WTC11 (cell line): ENCODE results near the gene LSR. TPM values are rescaled to one million over a fixed set of nuclear protein-coding genes. Genes with fewer than 3 reads are reported as not detected.

Experiments used
- ATAC-seq: fragments of 200-7000 bp; cut with Tn5 transposase; 2 replicates; pipeline ENCODE4 v1.10.0; 2021; ENCODE audit warnings: mild to moderate bottlenecking, moderate library complexity
- CTCF ChIA-PET: fragments of 300-600 bp; sonication (Branson Sonifier 250); formaldehyde crosslinking; loops from one replicate; lab custom pipeline; 2021; ENCODE audit warnings: antibody characterized with exemption; lab: Charles Lee
- POLR2A ChIA-PET: fragments of 350-600 bp; sonication (Branson Sonifier 250); formaldehyde crosslinking; loops from one replicate; lab custom pipeline; 2021; ENCODE audit warnings: antibody characterized with exemption; lab: Charles Lee
- DNase-seq: peaks from one replicate; pipeline ENCODE4 v3.0.0; 2021; ENCODE audit warnings: low spot score
- H3K27ac Mint-ChIP-seq: 2 replicates; pipeline ENCODE4 v1.8.0; 2021; ENCODE audit warnings: mixed read lengths
- H3K27me3 Mint-ChIP-seq: 2 replicates; pipeline ENCODE4 v1.8.0; 2021; ENCODE audit warnings: low read depth, mild to moderate bottlenecking, moderate library complexity, mixed read lengths
- H3K36me3 Mint-ChIP-seq: 2 replicates; pipeline ENCODE4 v1.8.0; 2021; ENCODE audit warnings: mixed read lengths
- H3K4me1 Mint-ChIP-seq: 2 replicates; pipeline ENCODE4 v1.8.0; 2022; ENCODE audit warnings: mixed read lengths
- H3K4me3 Mint-ChIP-seq: 2 replicates; pipeline ENCODE4 v1.8.0; 2021; ENCODE audit warnings: mild to moderate bottlenecking, moderate library complexity, mixed read lengths
- H3K9me3 Mint-ChIP-seq: 2 replicates; pipeline ENCODE4 v1.8.0; 2021; ENCODE audit warnings: mixed read lengths
- ATF1 ChIP-seq: sonication (generic); formaldehyde crosslinking; IDR thresholded peaks from 2 replicates; pipeline ENCODE4 v1.8.1; 2023; ENCODE audit warnings: mild to moderate bottlenecking, moderate library complexity, missing genetic modification reagents
- E2F1 ChIP-seq: sonication (generic); formaldehyde crosslinking; IDR thresholded peaks from 2 replicates; pipeline ENCODE4 v1.8.0; 2022; ENCODE audit warnings: mild to moderate bottlenecking, missing genetic modification reagents
- E2F5 ChIP-seq: sonication (generic); formaldehyde crosslinking; IDR thresholded peaks from 2 replicates; pipeline ENCODE4 v1.8.1; 2022; ENCODE audit warnings: mild to moderate bottlenecking, moderate library complexity, missing genetic modification reagents
- ERG ChIP-seq: fragments of 250-450 bp; sonication (Bioruptor Pico); IDR thresholded peaks from 2 replicates; pipeline ENCODE4 v1.8.0; 2021; ENCODE audit warnings: mild to moderate bottlenecking
- IRF2 ChIP-seq: sonication (generic); formaldehyde crosslinking; IDR thresholded peaks from 2 replicates; pipeline ENCODE4 v1.8.0; 2022; ENCODE audit warnings: low read depth, missing genetic modification reagents, borderline replicate concordance
- JAZF1 ChIP-seq: fragments of 250-450 bp; sonication (Bioruptor Pico); IDR thresholded peaks from 2 replicates; pipeline ENCODE4 v1.9.0; 2021; ENCODE audit warnings: moderate library complexity, mild to moderate bottlenecking, inconsistent platforms
- KAT7 ChIP-seq: sonication (generic); formaldehyde crosslinking; IDR thresholded peaks from 2 replicates; pipeline ENCODE4 v1.8.1; 2023; ENCODE audit warnings: missing genetic modification reagents, mild to moderate bottlenecking, borderline replicate concordance
- MYBL2 ChIP-seq: sonication (generic); formaldehyde crosslinking; IDR thresholded peaks from 2 replicates; pipeline ENCODE4 v1.8.1; 2023; ENCODE audit warnings: mild to moderate bottlenecking, moderate library complexity, missing genetic modification reagents
- NR2C2 ChIP-seq: sonication (generic); formaldehyde crosslinking; IDR thresholded peaks from 2 replicates; pipeline ENCODE4 v1.8.0; 2022; ENCODE audit warnings: mild to moderate bottlenecking, missing genetic modification reagents
- RELA ChIP-seq: sonication (generic); formaldehyde crosslinking; IDR thresholded peaks from 2 replicates; pipeline ENCODE4 v1.8.1; 2022; ENCODE audit warnings: missing genetic modification reagents, mild to moderate bottlenecking, borderline replicate concordance
- SMAD4 ChIP-seq: sonication (generic); formaldehyde crosslinking; IDR thresholded peaks from 2 replicates; pipeline ENCODE4 v1.8.0; 2022; ENCODE audit warnings: mild to moderate bottlenecking, missing genetic modification reagents
- SOX15 ChIP-seq: fragments of 250-450 bp; sonication (Bioruptor Pico); IDR thresholded peaks from 2 replicates; pipeline ENCODE4 v1.9.0; 2021; ENCODE audit warnings: mild to moderate bottlenecking
- SP1 ChIP-seq: sonication (generic); formaldehyde crosslinking; conservative IDR thresholded peaks from 2 replicates; pipeline ENCODE4 v1.8.1; 2022; ENCODE audit warnings: missing genetic modification reagents
- TCF7 ChIP-seq: sonication (generic); formaldehyde crosslinking; IDR thresholded peaks from 2 replicates; pipeline ENCODE4 v1.8.0; 2022; ENCODE audit warnings: mild to moderate bottlenecking, low read depth, missing genetic modification reagents, moderate library complexity
- TEAD1 ChIP-seq: sonication (generic); formaldehyde crosslinking; IDR thresholded peaks from 2 replicates; pipeline ENCODE4 v1.8.0; 2022; ENCODE audit warnings: mild to moderate bottlenecking, missing genetic modification reagents
- ZNF121 ChIP-seq: sonication (generic); formaldehyde crosslinking; IDR thresholded peaks from 2 replicates; pipeline ENCODE4 v1.8.0; 2023; ENCODE audit warnings: missing genetic modification reagents
- ZNF317 ChIP-seq: sonication (generic); formaldehyde crosslinking; IDR thresholded peaks from 2 replicates; pipeline ENCODE4 v1.8.1; 2023; ENCODE audit warnings: low read depth, mild to moderate bottlenecking, moderate library complexity, missing genetic modification reagents, borderline replicate concordance
- ZNF416 ChIP-seq: fragments of 250-450 bp; sonication (Bioruptor Pico); IDR thresholded peaks from 2 replicates; pipeline ENCODE4 v1.9.0; 2021; ENCODE audit warnings: mild to moderate bottlenecking, inconsistent platforms
- ZNF671 ChIP-seq: fragments of 250-450 bp; sonication (Bioruptor Pico); IDR thresholded peaks from 2 replicates; pipeline ENCODE4 v1.8.0; 2021; ENCODE audit warnings: mild to moderate bottlenecking
- total RNA-seq: library from RNA; stranded (reverse); gene quantifications from 3 replicates; pipeline ENCODE4 v1.2.3, GENCODE V29; 2021
- TF ChIP-seq, protein P1 (sequence below): fragments of 200-600 bp; IDR thresholded peaks from 2 replicates; pipeline ENCODE4 v1.8.0; 2022; ENCODE audit warnings: antibody characterized with exemption
- TF ChIP-seq, protein P2 (sequence below): fragments of 250-450 bp; sonication (Bioruptor Pico); IDR thresholded peaks from 2 replicates; pipeline ENCODE4 v1.9.0; 2021; ENCODE audit warnings: mild to moderate bottlenecking
- TF ChIP-seq, protein P3 (sequence below): sonication (generic); formaldehyde crosslinking; IDR thresholded peaks from 2 replicates; pipeline ENCODE4 v1.8.1; 2022; ENCODE audit warnings: mild to moderate bottlenecking, missing genetic modification reagents, moderate library complexity, borderline replicate concordance
- TF ChIP-seq, protein P4 (sequence below): fragments of 250-450 bp; sonication (Bioruptor Pico); IDR thresholded peaks from 2 replicates; pipeline ENCODE4 v2.1.2; 2022; ENCODE audit warnings: mild to moderate bottlenecking, moderate library complexity

The LSR gene
- total RNA-seq, 1 experiment from 2014 or later = 130 TPM

- DNase-seq = no peak
- no peak for ATAC-seq
- CTCF ChIA-PET = no interaction called here
- Mint-ChIP-seq H3K27me3 (no peaks in the 10 kb centered on the region; the same call in 1 of the 2 replicates), H3K4me3 (no peak overlapping the region), H3K9me3 (no peaks in the 10 kb centered on the region; the same call in 1 of the 2 replicates), H3K36me3 (no peaks in the 10 kb centered on the region), H3K4me1 (no peaks in the 10 kb centered on the region), H3K27ac (no peak overlapping the region)
- POLR2A ChIA-PET = no interaction called here
- no peak for TF ChIP-seq ZNF121 (CRISPR knock-in tag)
- no peak for TF ChIP-seq SP1
- TF ChIP-seq ERG (CRISPR knock-in tag) = no peak
- TF ChIP-seq TCF7 (CRISPR knock-in tag) = no peak
- no peak for TF ChIP-seq ATF1 (CRISPR knock-in tag)
- no peak for TF ChIP-seq SOX15 (CRISPR knock-in tag)
- TF ChIP-seq ZNF416 = no peak
- TF ChIP-seq E2F5 (CRISPR knock-in tag) = no peak
- TF ChIP-seq, protein P1, sequence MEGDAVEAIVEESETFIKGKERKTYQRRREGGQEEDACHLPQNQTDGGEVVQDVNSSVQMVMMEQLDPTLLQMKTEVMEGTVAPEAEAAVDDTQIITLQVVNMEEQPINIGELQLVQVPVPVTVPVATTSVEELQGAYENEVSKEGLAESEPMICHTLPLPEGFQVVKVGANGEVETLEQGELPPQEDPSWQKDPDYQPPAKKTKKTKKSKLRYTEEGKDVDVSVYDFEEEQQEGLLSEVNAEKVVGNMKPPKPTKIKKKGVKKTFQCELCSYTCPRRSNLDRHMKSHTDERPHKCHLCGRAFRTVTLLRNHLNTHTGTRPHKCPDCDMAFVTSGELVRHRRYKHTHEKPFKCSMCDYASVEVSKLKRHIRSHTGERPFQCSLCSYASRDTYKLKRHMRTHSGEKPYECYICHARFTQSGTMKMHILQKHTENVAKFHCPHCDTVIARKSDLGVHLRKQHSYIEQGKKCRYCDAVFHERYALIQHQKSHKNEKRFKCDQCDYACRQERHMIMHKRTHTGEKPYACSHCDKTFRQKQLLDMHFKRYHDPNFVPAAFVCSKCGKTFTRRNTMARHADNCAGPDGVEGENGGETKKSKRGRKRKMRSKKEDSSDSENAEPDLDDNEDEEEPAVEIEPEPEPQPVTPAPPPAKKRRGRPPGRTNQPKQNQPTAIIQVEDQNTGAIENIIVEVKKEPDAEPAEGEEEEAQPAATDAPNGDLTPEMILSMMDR = no peak
- no peak for TF ChIP-seq ZNF317 (CRISPR knock-in tag)
Measured at GRCh38 chr19:35303357-35303915, 54.6 kb downstream of the LSR start.

GRCh38 chr19:35304036-35304435 lies 55.2 kb downstream of the LSR start:
- DNase-seq = no peak
- H3K27me3 Mint-ChIP-seq = no peaks in the 10 kb centered on the region; the same call in 1 of the 2 replicates
- no peaks in the 10 kb centered on the region; the same call in 1 of the 2 replicates for H3K9me3 Mint-ChIP-seq
- no peak for ATAC-seq
- no peaks in the 10 kb centered on the region for H3K36me3 Mint-ChIP-seq
- TF ChIP-seq MYBL2 (CRISPR knock-in tag) (no peak), TEAD1 (CRISPR knock-in tag) (no peak), NR2C2 (CRISPR knock-in tag) (no peak), KAT7 (no peak)
- TF ChIP-seq, all 79 proteins: peak for 0
- H3K27ac Mint-ChIP-seq = no peak overlapping the region
- ChIA-PET POLR2A (interaction anchor here (0.6 kb wide), 1 partner anchor 1681 kb away, joined by 3 read pairs; no protein-coding TSS in a partner anchor), CTCF (interaction anchor here (0.5 to 2.1 kb wide), 2 partner anchors 49 to 73 kb away, joined by 3 to 10 read pairs; no protein-coding TSS in a partner anchor)
- H3K4me3 Mint-ChIP-seq = no peak overlapping the region
- no peaks in the 10 kb centered on the region for H3K4me1 Mint-ChIP-seq

DNA sequence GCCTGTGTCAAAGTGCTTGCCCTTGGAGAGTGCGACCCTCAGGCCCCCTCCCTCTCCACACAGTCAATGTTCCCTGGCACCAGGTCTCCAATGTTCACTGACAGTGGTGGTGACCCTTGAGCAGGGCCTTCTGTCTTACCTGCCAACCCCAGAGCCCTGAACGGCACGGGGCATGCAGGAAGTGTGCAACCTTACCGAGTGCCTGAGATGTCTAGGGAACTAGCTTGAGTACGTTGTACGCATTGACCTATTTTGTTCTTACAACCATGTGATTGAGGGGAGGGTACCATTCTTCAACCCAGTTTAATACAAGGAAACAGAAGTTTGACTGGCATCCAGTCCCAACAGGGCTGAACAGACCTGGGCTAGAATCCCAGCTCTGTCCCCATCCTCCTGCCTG lies 56.4 kb downstream of the LSR start:
- Mint-ChIP-seq H3K9me3 (no peaks in the 10 kb centered on the region; the same call in 1 of the 2 replicates), H3K4me3 (no peak overlapping the region), H3K4me1 (no peaks in the 10 kb centered on the region), H3K27ac (no peak overlapping the region), H3K27me3 (no peaks in the 10 kb centered on the region; the same call in 1 of the 2 replicates), H3K36me3 (no peaks in the 10 kb centered on the region)
- no peak for ATAC-seq
- DNase-seq = no peak
- POLR2A ChIA-PET = interaction anchor here (1.0 kb wide), 1 partner anchor 205 kb away, joined by 3 read pairs; no protein-coding TSS in a partner anchor
- TF ChIP-seq JAZF1 (no peak), ZNF671 (CRISPR knock-in tag) (no peak), ATF1 (CRISPR knock-in tag) (no peak), RELA (CRISPR knock-in tag) (no peak), SMAD4 (no peak), IRF2 (CRISPR knock-in tag) (no peak), E2F1 (no peak), ZNF317 (CRISPR knock-in tag) (no peak)
- TF ChIP-seq, protein P2, sequence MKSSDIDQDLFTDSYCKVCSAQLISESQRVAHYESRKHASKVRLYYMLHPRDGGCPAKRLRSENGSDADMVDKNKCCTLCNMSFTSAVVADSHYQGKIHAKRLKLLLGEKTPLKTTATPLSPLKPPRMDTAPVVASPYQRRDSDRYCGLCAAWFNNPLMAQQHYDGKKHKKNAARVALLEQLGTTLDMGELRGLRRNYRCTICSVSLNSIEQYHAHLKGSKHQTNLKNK (CRISPR knock-in tag) = no peak
- TF ChIP-seq, protein P3, sequence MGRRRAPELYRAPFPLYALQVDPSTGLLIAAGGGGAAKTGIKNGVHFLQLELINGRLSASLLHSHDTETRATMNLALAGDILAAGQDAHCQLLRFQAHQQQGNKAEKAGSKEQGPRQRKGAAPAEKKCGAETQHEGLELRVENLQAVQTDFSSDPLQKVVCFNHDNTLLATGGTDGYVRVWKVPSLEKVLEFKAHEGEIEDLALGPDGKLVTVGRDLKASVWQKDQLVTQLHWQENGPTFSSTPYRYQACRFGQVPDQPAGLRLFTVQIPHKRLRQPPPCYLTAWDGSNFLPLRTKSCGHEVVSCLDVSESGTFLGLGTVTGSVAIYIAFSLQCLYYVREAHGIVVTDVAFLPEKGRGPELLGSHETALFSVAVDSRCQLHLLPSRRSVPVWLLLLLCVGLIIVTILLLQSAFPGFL (CRISPR knock-in tag) = no peak
- TF ChIP-seq, protein P4, sequence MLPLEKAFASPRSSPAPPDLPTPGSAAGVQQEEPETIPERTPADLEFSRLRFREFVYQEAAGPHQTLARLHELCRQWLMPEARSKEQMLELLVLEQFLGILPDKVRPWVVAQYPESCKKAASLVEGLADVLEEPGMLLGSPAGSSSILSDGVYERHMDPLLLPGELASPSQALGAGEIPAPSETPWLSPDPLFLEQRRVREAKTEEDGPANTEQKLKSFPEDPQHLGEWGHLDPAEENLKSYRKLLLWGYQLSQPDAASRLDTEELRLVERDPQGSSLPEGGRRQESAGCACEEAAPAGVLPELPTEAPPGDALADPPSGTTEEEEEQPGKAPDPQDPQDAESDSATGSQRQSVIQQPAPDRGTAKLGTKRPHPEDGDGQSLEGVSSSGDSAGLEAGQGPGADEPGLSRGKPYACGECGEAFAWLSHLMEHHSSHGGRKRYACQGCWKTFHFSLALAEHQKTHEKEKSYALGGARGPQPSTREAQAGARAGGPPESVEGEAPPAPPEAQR = no peak
- CTCF ChIA-PET = interaction anchor here (1.6 to 2.1 kb wide), 3 partner anchors 23 to 190 kb away, joined by 4 to 10 read pairs (median 7); partner anchors contain the start of gene CD22
